Body of pancreas (tissue), 4 donors: ENCODE measurements around the gene GTPBP1. TPM values are rescaled to one million over a fixed set of nuclear protein-coding genes. Genes with fewer than 3 reads are reported as not detected.

Experiments used
- ATAC-seq: fragments of 150-250 bp; one replicate; pipeline ENCODE4 v1.9.1; 2016
- DNase-seq, 4 donors: peaks; one replicate each; pipeline ENCODE4 v3.0.0-alpha.2; 2019
- H3K27ac ChIP-seq, 4 donors: fragments of 200-600 bp; sonication (generic); 1 replicate in 3 of 4; 2 replicates in 1 of 4; pipeline versions ENCODE4 v1.5.1 to v1.6.1; 2016 to 2019; ENCODE audit warnings: mild to moderate bottlenecking in 1 of 4, mixed read lengths in 1 of 4, moderate library complexity in 1 of 4
- H3K27me3 ChIP-seq, 2 donors: fragments of 200-600 bp; sonication (generic); one replicate each; pipeline ENCODE4 v1.6.0; 2016; ENCODE audit warnings: mild to moderate bottlenecking in 1 of 2
- H3K36me3 ChIP-seq, 2 donors: fragments of 200-600 bp; sonication (generic); replicated peaks in 1 of 2; 2 replicates each; pipeline ENCODE4 v1.5.1; 2016; ENCODE audit warnings: low read depth in 2 of 2; ENCODE audit not compliant: insufficient read depth in 1 of 2
- H3K4me1 ChIP-seq: fragments of 200-600 bp; sonication (generic); one replicate; pipeline ENCODE4 v1.6.0; 2016
- H3K4me3 ChIP-seq, 2 donors: fragments of 200-600 bp; sonication (generic); 1 replicate in 1 of 2; 2 replicates in 1 of 2; pipeline ENCODE4 v1.5.1; 2016 to 2019
- H3K9me3 ChIP-seq, 3 donors: fragments of 200-600 bp; sonication (generic); 1 replicate in 2 of 3; 2 replicates in 1 of 3; pipeline ENCODE4 v1.5.1; 2016
- POLR2A ChIP-seq, 3 donors: fragments of 450-650 bp; IDR thresholded peaks; one replicate each; pipeline ENCODE4 v1.6.1; 2016; ENCODE audit warnings: antibody characterized with exemption in 3 of 3, mild to moderate bottlenecking in 2 of 3
- WGBS, 2 donors: methylation state at CpG; one replicate each; pipeline ENCODE4 v1.1.5; 2017; 5-methylcytosine and 5-hydroxymethylcytosine counted together
- intact Hi-C: fragments of 100-400 bp; cut with DNase I; formaldehyde crosslinking; loops from one replicate; pipeline ENCODE4 v1.15.1; 2023
- total RNA-seq, 2 donors: library from RNA; depleted of rRNA; stranded (reverse); fragments of >200 nt; gene quantifications; one replicate each; pipeline ENCODE4 v1.1.0, GENCODE V29; 2016
- TF ChIP-seq, protein P1 (sequence below), 7 experiments: fragments of 450-650 bp in 4 of 7; fragments of 200-600 bp in 3 of 7; sonication (generic) in 3 of 7; IDR thresholded peaks; one replicate each; pipeline ENCODE4 v1.5.1; 2016 to 2019; ENCODE audit warnings: antibody characterized with exemption in 7 of 7

GTPBP1 gene
- total RNA-seq, 2 donors from 2014 or later: 34.0 to 53.4 TPM

DNA sequence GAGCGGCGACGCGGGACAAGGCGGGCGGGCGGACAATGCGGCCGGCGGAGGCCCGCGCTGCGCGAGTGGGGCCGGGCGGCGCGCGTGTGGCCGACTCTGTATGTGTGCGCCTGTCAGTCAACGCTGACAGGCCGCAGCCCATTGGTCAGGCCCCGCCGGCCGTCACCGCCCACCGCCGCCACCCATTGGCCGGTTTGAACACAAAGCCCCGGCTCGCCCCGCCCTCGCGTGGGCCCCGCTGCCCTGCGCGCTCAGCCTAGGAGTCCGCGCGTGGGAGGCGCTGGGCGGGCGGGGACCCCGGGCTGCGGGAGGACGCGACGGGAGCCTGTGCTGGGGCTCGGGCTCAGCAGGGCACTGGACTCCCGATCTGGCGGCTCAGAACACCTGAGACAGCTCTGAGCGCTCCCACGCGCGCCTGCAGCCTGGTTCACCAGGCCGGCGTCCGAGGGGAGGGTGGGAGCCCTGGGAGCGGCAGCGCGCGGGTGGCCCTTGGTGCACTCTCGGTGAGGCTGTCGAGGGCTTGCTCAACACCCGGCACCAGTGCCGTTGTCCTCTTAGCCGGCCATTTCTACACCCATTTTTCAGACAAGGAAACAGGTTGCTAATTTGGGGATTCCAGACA lies 50.3 kb downstream of the GTPBP1 start, which contains the start of gene SUN2:
Gene SUN2 (minus strand): TSS at position 88 of the 622 bp plus-strand sequence. CDS start 3,370 bp downstream, outside the sequence.
- peaks cover 9 to 14% of the 10 kb centered on the region in 2 donors for H3K36me3 ChIP-seq
- H3K9me3 ChIP-seq: no peaks in the 10 kb centered on the region
- peak; percentile 80 for ATAC-seq
- peaks cover 48% of the 10 kb centered on the region for H3K4me1 ChIP-seq
- intact Hi-C loops: no loop called here
- DNase-seq: peak; percentile 94 to 95 (median 95)
- WGBS, 2 donors: 0 to 3% methylated on average over 6 to 54 of the region's 68 CpGs
- TF ChIP-seq POLR2A (IDR thresholded peaks at IDR 0.05): peak; percentile 37 to 46 (median 39)
- TF ChIP-seq, protein P1, sequence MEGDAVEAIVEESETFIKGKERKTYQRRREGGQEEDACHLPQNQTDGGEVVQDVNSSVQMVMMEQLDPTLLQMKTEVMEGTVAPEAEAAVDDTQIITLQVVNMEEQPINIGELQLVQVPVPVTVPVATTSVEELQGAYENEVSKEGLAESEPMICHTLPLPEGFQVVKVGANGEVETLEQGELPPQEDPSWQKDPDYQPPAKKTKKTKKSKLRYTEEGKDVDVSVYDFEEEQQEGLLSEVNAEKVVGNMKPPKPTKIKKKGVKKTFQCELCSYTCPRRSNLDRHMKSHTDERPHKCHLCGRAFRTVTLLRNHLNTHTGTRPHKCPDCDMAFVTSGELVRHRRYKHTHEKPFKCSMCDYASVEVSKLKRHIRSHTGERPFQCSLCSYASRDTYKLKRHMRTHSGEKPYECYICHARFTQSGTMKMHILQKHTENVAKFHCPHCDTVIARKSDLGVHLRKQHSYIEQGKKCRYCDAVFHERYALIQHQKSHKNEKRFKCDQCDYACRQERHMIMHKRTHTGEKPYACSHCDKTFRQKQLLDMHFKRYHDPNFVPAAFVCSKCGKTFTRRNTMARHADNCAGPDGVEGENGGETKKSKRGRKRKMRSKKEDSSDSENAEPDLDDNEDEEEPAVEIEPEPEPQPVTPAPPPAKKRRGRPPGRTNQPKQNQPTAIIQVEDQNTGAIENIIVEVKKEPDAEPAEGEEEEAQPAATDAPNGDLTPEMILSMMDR (IDR thresholded peaks at IDR 0.05): no peak
- H3K27ac ChIP-seq: peak within 1 kb of the TSS; percentile 92 to 100 (median 96)
- no peaks in the 10 kb centered on the region for H3K27me3 ChIP-seq
- H3K4me3 ChIP-seq: peak within 1 kb of the TSS; percentile 31 to 52

DNA sequence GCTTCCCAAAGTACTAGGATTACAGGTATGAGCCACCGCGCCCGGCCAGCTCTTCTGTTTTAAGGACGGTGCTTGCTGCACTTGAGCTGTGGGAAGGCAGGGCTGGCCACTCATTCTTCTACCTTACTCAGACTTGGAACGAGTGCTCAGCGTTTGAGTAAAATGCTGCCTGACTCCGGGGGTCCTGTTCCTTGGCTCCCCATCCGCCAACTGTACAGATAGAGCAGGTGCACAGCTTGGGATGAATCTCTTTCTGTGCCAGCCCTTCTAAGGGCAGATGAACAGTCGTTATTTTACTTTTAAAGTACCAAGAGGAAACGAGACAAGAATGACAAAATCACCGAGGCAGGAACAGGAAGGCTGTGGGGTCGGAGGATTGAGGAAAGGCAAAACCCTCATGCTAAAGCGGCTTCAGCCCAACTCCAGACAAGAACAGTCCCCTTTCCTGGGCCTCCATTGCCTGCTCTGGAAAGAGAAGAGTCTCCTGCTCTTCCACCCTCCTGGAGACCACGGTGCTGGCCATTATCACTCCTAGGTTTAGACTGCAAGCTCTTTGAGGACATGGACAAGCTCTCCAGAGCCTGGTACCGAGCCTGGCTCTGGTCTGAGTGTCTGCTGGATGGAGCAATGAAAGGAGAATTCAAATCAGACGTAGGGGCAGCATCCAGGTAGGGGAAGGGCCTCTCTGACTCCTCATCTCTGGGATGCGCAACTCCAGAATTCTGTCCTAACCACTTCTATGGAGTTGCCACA lies 51.1 kb downstream of the GTPBP1 start:
- H3K4me3 ChIP-seq: peak overlapping the region in 1 of 2 donors; percentile 52
- no peaks in the 10 kb centered on the region for H3K9me3 ChIP-seq
- peaks cover 39% of the 10 kb centered on the region for H3K4me1 ChIP-seq
- H3K36me3 ChIP-seq: peaks cover under 1 to 6% of the 10 kb centered on the region in 2 donors
- peak in 2 of 4 donors; percentile 37 for DNase-seq
- no peak for TF ChIP-seq POLR2A (IDR thresholded peaks at IDR 0.05)
- TF ChIP-seq, protein P1 (IDR thresholded peaks at IDR 0.05): no peak
- no peak for ATAC-seq
- H3K27ac ChIP-seq: peak overlapping the region in 3 of 4 donors; percentile 92 to 98 (median 95)
- 51 to 56% methylated on average over 14 to 17 of the region's 17 CpGs for WGBS, 2 donors
- intact Hi-C loops: no loop called here
- no peaks in the 10 kb centered on the region for H3K27me3 ChIP-seq

DNA sequence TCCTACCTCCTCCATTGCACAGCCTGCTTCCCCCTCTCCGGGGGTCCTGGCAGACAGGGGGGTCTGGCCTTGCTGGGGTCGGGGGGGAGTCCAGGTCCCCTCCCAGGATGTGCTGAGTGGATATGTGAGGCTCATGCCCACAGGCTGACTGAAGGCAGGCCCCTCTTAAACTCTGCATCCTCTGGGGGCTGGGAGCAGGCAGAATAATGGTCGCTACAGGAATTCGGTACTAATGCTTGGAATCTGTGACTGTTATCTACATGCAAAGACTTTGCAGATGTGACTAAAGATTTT lies 51.7 kb downstream of the GTPBP1 start:
- no peaks in the 10 kb centered on the region for H3K9me3 ChIP-seq
- intact Hi-C loops: no loop called here
- WGBS, 2 donors: 62 to 94% methylated on average over 2 to 4 of the region's 4 CpGs
- ATAC-seq (no peak), DNase-seq (no peak)
- no peaks in the 10 kb centered on the region for H3K27me3 ChIP-seq
- H3K4me1 ChIP-seq: peaks cover 34% of the 10 kb centered on the region
- peaks cover 0 to under 1% of the 10 kb centered on the region in 2 donors for H3K36me3 ChIP-seq
- no peak for TF ChIP-seq POLR2A (IDR thresholded peaks at IDR 0.05)
- H3K27ac ChIP-seq: no peak overlapping the region
- no peak overlapping the region for H3K4me3 ChIP-seq

DNA sequence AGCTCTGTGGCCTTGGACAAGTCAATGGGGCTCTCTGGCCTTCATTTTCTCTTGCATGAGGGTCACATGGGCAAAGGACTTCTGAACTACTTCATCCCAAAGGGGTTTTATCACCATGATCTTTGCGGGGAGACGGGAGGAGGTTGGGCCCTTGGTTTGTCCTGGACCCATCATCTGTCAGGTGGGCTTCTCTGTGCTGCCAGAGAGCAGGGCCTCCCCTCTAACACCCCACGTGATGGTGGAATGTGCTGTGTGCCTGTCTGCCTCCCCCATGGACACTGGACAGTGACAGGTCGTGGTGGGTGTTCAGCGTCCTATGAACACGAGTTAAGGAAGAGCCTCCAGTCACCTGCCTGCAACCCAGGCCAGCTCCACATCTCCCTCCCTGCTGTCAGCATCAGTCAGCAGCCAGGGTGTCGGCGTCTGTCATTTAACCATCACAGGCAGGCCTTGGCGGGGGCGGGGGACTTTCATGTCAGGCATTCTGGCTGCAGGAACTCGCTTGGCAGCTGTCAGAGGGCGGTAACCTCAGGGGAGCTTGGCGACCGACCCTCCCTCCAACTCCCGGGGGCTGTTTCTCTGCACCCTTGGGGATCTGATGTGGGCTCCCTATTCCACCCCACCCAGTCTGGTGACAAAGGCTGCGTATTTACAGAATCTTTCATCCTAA lies 52.7 kb downstream of the GTPBP1 start:
- intact Hi-C loops: no loop called here
- Histone ChIP-seq H3K4me3 (no peak overlapping the region), H3K27ac (no peak overlapping the region), H3K36me3 (no peaks in the 10 kb centered on the region), H3K27me3 (no peaks in the 10 kb centered on the region), H3K9me3 (no peaks in the 10 kb centered on the region), H3K4me1 (peaks cover 24% of the 10 kb centered on the region)
- no peak for DNase-seq
- no peak for ATAC-seq
- no peak for TF ChIP-seq POLR2A (IDR thresholded peaks at IDR 0.05)
- TF ChIP-seq, protein P1 (IDR thresholded peaks at IDR 0.05): no peak
- 85 to 100% methylated on average over 2 to 16 of the region's 16 CpGs for WGBS, 2 donors

DNA sequence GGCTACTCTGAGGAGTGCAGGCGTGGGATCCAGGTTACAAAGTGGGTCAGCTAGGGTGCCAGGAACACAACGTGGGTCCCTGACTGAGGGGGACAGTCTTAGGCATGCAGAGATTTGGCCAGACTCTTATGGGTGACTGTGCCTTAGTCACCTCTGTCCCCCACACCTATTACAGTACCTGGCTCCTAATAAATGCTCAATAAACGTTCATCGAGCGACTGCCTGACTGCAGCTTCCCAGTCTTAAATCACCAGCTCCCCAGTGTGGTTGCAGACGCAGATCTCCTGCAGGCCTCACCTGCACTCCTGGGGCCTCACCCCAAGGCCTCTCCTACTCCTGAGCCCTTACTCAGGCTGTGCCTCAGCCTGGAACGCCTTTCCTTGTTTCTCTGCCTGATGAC lies 53.3 kb downstream of the GTPBP1 start:
- WGBS, 2 donors: 84 to 85% methylated on average over 4 to 7 of the region's 7 CpGs
- H3K27me3 ChIP-seq: no peaks in the 10 kb centered on the region
- peaks cover 18% of the 10 kb centered on the region for H3K4me1 ChIP-seq
- DNase-seq (no peak), ATAC-seq (no peak)
- no peak for TF ChIP-seq POLR2A (IDR thresholded peaks at IDR 0.05)
- TF ChIP-seq, protein P1 (IDR thresholded peaks at IDR 0.05): no peak
- H3K36me3 ChIP-seq: no peaks in the 10 kb centered on the region
- H3K27ac ChIP-seq: no peak overlapping the region
- H3K9me3 ChIP-seq: no peaks in the 10 kb centered on the region
- intact Hi-C loops: no loop called here
- no peak overlapping the region for H3K4me3 ChIP-seq
